Smooth muscle cell of the pulmonary artery (primary cell): Measurements from ENCODE around the gene IRF6. TPM values are rescaled to one million over a fixed set of nuclear protein-coding genes. Genes with fewer than 3 reads are reported as not detected.

Source experiments
- total RNA-seq: library from RNA; depleted of rRNA; stranded (reverse); fragments of >200 nt; gene quantifications from 2 replicates; pipeline ENCODE4 v1.2.3, GENCODE V29; 2014

IRF6 gene
- 2.7 and 4.1 TPM in 2 replicates for total RNA-seq

GRCh38 chr1:209805875-209806760 lies at the start of gene IRF6:
TSS of gene IRF6 (minus strand) at chr1:209806142. CDS start at chr1:209801413, 4,729 bp downstream.

GRCh38 chr1:209827384-209828262 lies 21.7 kb upstream of the IRF6 start, which contains the start of gene UTP25:
TSS of gene UTP25 (plus strand) at chr1:209827972. CDS start at chr1:209828064, 92 bp downstream.

GRCh38 chr1:209784265-209785169 lies 21.4 kb downstream of the IRF6 start, which contains the start of gene C1orf74:
TSS of gene C1orf74 (minus strand) at chr1:209784559. CDS start at chr1:209783634, 925 bp downstream.

GRCh38 chr1:209755926-209756614 lies 49.9 kb downstream of the IRF6 start, which contains the start of gene TRAF3IP3:
TSS of gene TRAF3IP3 (plus strand) at chr1:209756053. CDS start at chr1:209760040, 3,987 bp downstream.

Other genes starting within 250 kb of the IRF6 start
- 0.23 and 2.3 TPM in 2 replicates for gene CAMK1G, start 222.4 kb downstream of the IRF6 start, total RNA-seq
- 40.1 and 52.3 TPM in 2 replicates for gene LAMB3, start 153.7 kb downstream of the IRF6 start, total RNA-seq
- 7.8 and 22.4 TPM in 2 replicates for gene G0S2, start 130.7 kb downstream of the IRF6 start, total RNA-seq
- 3.3 and 9.6 TPM in 2 replicates for gene HSD11B1, start 101.3 kb downstream of the IRF6 start, total RNA-seq
- not detected in 2 replicates for gene TRAF3IP3, start 50.1 kb downstream of the IRF6 start, total RNA-seq
- 2.4 and 2.6 TPM in 2 replicates for gene C1orf74, start 21.6 kb downstream of the IRF6 start, total RNA-seq
- 11.1 and 13.1 TPM in 2 replicates for gene UTP25, start 21.8 kb upstream of the IRF6 start, total RNA-seq
- gene SYT14, start 132.1 kb upstream of the IRF6 start, total RNA-seq, result 0.13 and 9.1 TPM in 2 replicates